ENCODE data around the gene DICER1.

Gene DICER1

GRCh38 chr14:95104911-95105310, 52.4 kb downstream of the DICER1 start:
- H2BK120ac ChIP-seq (ENCODE audit: low read depth, low read length), result no peak overlapping the region
- no peak overlapping the region for H2AFZ ChIP-seq (ENCODE audit: low read length)
- no peak overlapping the region for H3K4me3 ChIP-seq (ENCODE audit: low read length in 2 of 2)
- no peak overlapping the region for H4K8ac ChIP-seq (ENCODE audit: low read depth, low read length)
- no peak overlapping the region for H3K23ac ChIP-seq (ENCODE audit: low read depth, low read length, poor library complexity)
- H2BK12ac ChIP-seq (ENCODE audit: low read length), result no peak overlapping the region
- H3K4me2 ChIP-seq (ENCODE audit: insufficient read depth, low read length, poor library complexity, severe bottlenecking), result no peak overlapping the region
- H3K9me3 ChIP-seq (replicated peaks in 1 of 2; ENCODE audit: control insufficient read depth in 2 of 2, insufficient read depth in 1 of 2, low read depth in 1 of 2, low read length in 2 of 2), result no peaks in the 10 kb centered on the region
- no peak for DNase-seq (ENCODE audit: low spot score)
- H2BK5ac ChIP-seq (ENCODE audit: low read length), result no peak overlapping the region
- no peak overlapping the region for H3K27ac ChIP-seq (replicated peaks; ENCODE audit: low read length)
- H3K4ac ChIP-seq (ENCODE audit: low read length), result no peak overlapping the region
- no peak overlapping the region for H4K91ac ChIP-seq (ENCODE audit: low read depth, low read length, poor library complexity)
- no CpG with 5 or more reads among the region's 5 CpGs for WGBS, 2 donors (ENCODE audit: extremely low coverage in 2 of 2, insufficient read length in 2 of 2, insufficient replicate concordance in 1 of 2)
- no peak overlapping the region for H2AK5ac ChIP-seq (ENCODE audit: low read depth, low read length)
- H3K4me1 ChIP-seq (ENCODE audit: control insufficient read depth in 2 of 2, insufficient read depth in 1 of 2, low read depth in 1 of 2, low read length in 2 of 2), result peaks cover 0 to 4% of the 10 kb centered on the region in 2 donors
- peaks cover 38 to 99% of the 10 kb centered on the region in 2 donors for H3K36me3 ChIP-seq (replicated peaks in 1 of 2; ENCODE audit: control insufficient read depth in 2 of 2, insufficient read depth in 2 of 2, low read length in 2 of 2)
- no peaks in the 10 kb centered on the region for H3K27me3 ChIP-seq (ENCODE audit: control insufficient read depth in 3 of 3, insufficient read depth in 3 of 3, low read depth in 1 of 3, low read length in 3 of 3)
- no peak overlapping the region for H2BK15ac ChIP-seq (ENCODE audit: low read length)
- H3K79me1 ChIP-seq (ENCODE audit: low read depth, low read length), result no peaks in the 10 kb centered on the region
- no peak overlapping the region for H3K18ac ChIP-seq (ENCODE audit: low read length)
- H3K14ac ChIP-seq (ENCODE audit: low read length), result no peak overlapping the region
- H3K9ac ChIP-seq (ENCODE audit: low read depth, low read length, poor library complexity), result no peak overlapping the region

- H3K4me2 ChIP-seq (ENCODE audit: insufficient read depth, low read length, poor library complexity, severe bottlenecking), result no peak overlapping the region
- H3K79me1 ChIP-seq (ENCODE audit: low read depth, low read length), result no peaks in the 10 kb centered on the region
- no peak overlapping the region for H2AFZ ChIP-seq (ENCODE audit: low read length)
- H2BK12ac ChIP-seq (ENCODE audit: low read length), result no peak overlapping the region
- WGBS, 2 donors (ENCODE audit: extremely low coverage in 2 of 2, insufficient read length in 2 of 2, insufficient replicate concordance in 1 of 2), result no CpG with 5 or more reads among the region's 5 CpGs
- no peak overlapping the region for H4K91ac ChIP-seq (ENCODE audit: low read depth, low read length, poor library complexity)
- no peak overlapping the region for H3K4me3 ChIP-seq (ENCODE audit: low read length in 2 of 2)
- no peak overlapping the region for H3K14ac ChIP-seq (ENCODE audit: low read length)
- no peak overlapping the region for H2BK5ac ChIP-seq (ENCODE audit: low read length)
- peaks cover 30 to 92% of the 10 kb centered on the region in 2 donors for H3K36me3 ChIP-seq (replicated peaks in 1 of 2; ENCODE audit: control insufficient read depth in 2 of 2, insufficient read depth in 2 of 2, low read length in 2 of 2)
- H4K8ac ChIP-seq (ENCODE audit: low read depth, low read length), result no peak overlapping the region
- H3K9me3 ChIP-seq (replicated peaks in 1 of 2; ENCODE audit: control insufficient read depth in 2 of 2, insufficient read depth in 1 of 2, low read depth in 1 of 2, low read length in 2 of 2), result no peaks in the 10 kb centered on the region
- H2BK120ac ChIP-seq (ENCODE audit: low read depth, low read length), result no peak overlapping the region
- no peaks in the 10 kb centered on the region for H3K27me3 ChIP-seq (ENCODE audit: control insufficient read depth in 3 of 3, insufficient read depth in 3 of 3, low read depth in 1 of 3, low read length in 3 of 3)
- H3K23ac ChIP-seq (ENCODE audit: low read depth, low read length, poor library complexity), result no peak overlapping the region
- peaks cover 0 to 6% of the 10 kb centered on the region in 2 donors for H3K4me1 ChIP-seq (ENCODE audit: control insufficient read depth in 2 of 2, insufficient read depth in 1 of 2, low read depth in 1 of 2, low read length in 2 of 2)
- H2AK5ac ChIP-seq (ENCODE audit: low read depth, low read length), result no peak overlapping the region
- no peak overlapping the region for H3K18ac ChIP-seq (ENCODE audit: low read length)
- no peak for DNase-seq (ENCODE audit: low spot score)
- H2BK15ac ChIP-seq (ENCODE audit: low read length), result no peak overlapping the region
- no peak overlapping the region for H3K4ac ChIP-seq (ENCODE audit: low read length)
- no peak overlapping the region for H3K27ac ChIP-seq (replicated peaks; ENCODE audit: low read length)
- H3K9ac ChIP-seq (ENCODE audit: low read depth, low read length, poor library complexity), result no peak overlapping the region
Observed at GRCh38 chr14:95102680-95103044, 54.7 kb downstream of the DICER1 start.

DNA sequence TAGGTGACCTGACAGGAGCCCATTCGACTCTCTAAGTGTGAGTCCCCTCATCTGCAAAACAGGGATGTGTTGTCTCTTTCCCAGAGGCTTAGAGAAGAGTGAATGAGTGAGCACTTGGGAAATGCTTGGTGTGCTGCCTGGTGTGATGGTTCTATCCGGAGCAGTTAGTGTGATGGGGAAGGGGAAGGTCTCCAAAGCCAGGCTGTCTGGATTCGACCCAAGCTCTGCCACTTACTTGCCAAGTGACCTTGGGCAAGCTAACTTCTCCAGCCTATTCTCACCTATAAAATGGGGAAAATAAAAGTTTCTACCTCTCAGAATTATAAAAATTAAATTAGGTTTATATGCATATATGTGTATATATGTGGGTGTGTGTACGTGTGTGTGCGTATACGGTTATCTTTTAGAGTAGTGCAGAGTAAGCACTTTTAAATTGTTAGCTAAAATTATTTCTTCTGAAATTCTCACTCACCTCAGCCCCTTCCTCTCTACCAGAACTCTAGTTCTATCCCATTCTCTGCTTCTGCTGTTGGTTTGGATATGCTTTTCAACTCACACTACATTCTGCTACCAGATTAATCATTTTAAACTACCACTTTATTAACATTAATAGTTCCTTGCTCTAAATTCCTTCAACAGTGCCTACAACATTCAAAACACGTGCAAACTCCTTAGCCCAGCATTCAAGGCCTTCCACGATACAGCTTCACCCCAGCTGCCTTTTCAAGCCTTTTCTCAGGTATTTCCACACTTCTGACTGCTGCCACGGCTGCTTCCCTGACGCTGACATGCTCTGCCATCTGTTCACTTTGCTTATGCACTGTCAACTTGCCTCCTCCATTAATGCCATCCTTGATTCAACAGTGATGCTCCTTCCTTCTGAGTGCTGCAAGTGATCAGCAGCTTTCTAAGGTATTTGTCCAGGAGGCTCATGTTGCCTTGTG, 55.3 kb downstream of the DICER1 start:
- H3K23ac ChIP-seq (ENCODE audit: low read depth, low read length, poor library complexity), result no peak overlapping the region
- no peaks in the 10 kb centered on the region for H3K79me1 ChIP-seq (ENCODE audit: low read depth, low read length)
- no peak overlapping the region for H2BK12ac ChIP-seq (ENCODE audit: low read length)
- H3K27me3 ChIP-seq (ENCODE audit: control insufficient read depth in 3 of 3, insufficient read depth in 3 of 3, low read depth in 1 of 3, low read length in 3 of 3), result no peaks in the 10 kb centered on the region
- H2BK5ac ChIP-seq (ENCODE audit: low read length), result no peak overlapping the region
- WGBS, 2 donors (ENCODE audit: extremely low coverage in 2 of 2, insufficient read length in 2 of 2, insufficient replicate concordance in 1 of 2), result 100% methylated on average over 1 of the region's 10 CpGs; no CpG with 5 or more reads in 1 of the 2 donors
- no peak overlapping the region for H3K4ac ChIP-seq (ENCODE audit: low read length)
- no peak overlapping the region for H3K4me2 ChIP-seq (ENCODE audit: insufficient read depth, low read length, poor library complexity, severe bottlenecking)
- H4K91ac ChIP-seq (ENCODE audit: low read depth, low read length, poor library complexity), result no peak overlapping the region
- no peak overlapping the region for H4K8ac ChIP-seq (ENCODE audit: low read depth, low read length)
- no peak overlapping the region for H3K14ac ChIP-seq (ENCODE audit: low read length)
- H2BK120ac ChIP-seq (ENCODE audit: low read depth, low read length), result no peak overlapping the region
- H3K27ac ChIP-seq (replicated peaks; ENCODE audit: low read length), result peak overlapping the region; percentile 3
- no peak overlapping the region for H2AK5ac ChIP-seq (ENCODE audit: low read depth, low read length)
- no peak for DNase-seq (ENCODE audit: low spot score)
- H3K4me3 ChIP-seq (ENCODE audit: low read length in 2 of 2), result no peak overlapping the region
- H3K4me1 ChIP-seq (ENCODE audit: control insufficient read depth in 2 of 2, insufficient read depth in 1 of 2, low read depth in 1 of 2, low read length in 2 of 2), result peaks cover 0 to 6% of the 10 kb centered on the region in 2 donors
- H2BK15ac ChIP-seq (ENCODE audit: low read length), result no peak overlapping the region
- no peak overlapping the region for H3K18ac ChIP-seq (ENCODE audit: low read length)
- H2AFZ ChIP-seq (ENCODE audit: low read length), result no peak overlapping the region
- H3K9ac ChIP-seq (ENCODE audit: low read depth, low read length, poor library complexity), result no peak overlapping the region
- H3K9me3 ChIP-seq (replicated peaks in 1 of 2; ENCODE audit: control insufficient read depth in 2 of 2, insufficient read depth in 1 of 2, low read depth in 1 of 2, low read length in 2 of 2), result no peaks in the 10 kb centered on the region
- peaks cover 28 to 85% of the 10 kb centered on the region in 2 donors for H3K36me3 ChIP-seq (replicated peaks in 1 of 2; ENCODE audit: control insufficient read depth in 2 of 2, insufficient read depth in 2 of 2, low read length in 2 of 2)

GRCh38 chr14:95098984-95099599, 58.2 kb downstream of the DICER1 start:
- H4K8ac ChIP-seq (ENCODE audit: low read depth, low read length), result no peak overlapping the region
- DNase-seq (ENCODE audit: low spot score), result peak; percentile 48
- no peak overlapping the region for H2BK5ac ChIP-seq (ENCODE audit: low read length)
- H2BK120ac ChIP-seq (ENCODE audit: low read depth, low read length), result no peak overlapping the region
- H3K4ac ChIP-seq (ENCODE audit: low read length), result no peak overlapping the region
- no peaks in the 10 kb centered on the region for H3K9me3 ChIP-seq (replicated peaks in 1 of 2; ENCODE audit: control insufficient read depth in 2 of 2, insufficient read depth in 1 of 2, low read depth in 1 of 2, low read length in 2 of 2)
- peaks cover 13 to 17% of the 10 kb centered on the region in 2 donors for H3K4me1 ChIP-seq (ENCODE audit: control insufficient read depth in 2 of 2, insufficient read depth in 1 of 2, low read depth in 1 of 2, low read length in 2 of 2)
- H3K9ac ChIP-seq (ENCODE audit: low read depth, low read length, poor library complexity), result no peak overlapping the region
- no peak overlapping the region for H3K18ac ChIP-seq (ENCODE audit: low read length)
- no peaks in the 10 kb centered on the region for H3K27me3 ChIP-seq (ENCODE audit: control insufficient read depth in 3 of 3, insufficient read depth in 3 of 3, low read depth in 1 of 3, low read length in 3 of 3)
- H2BK15ac ChIP-seq (ENCODE audit: low read length), result no peak overlapping the region
- WGBS, 2 donors (ENCODE audit: extremely low coverage in 2 of 2, insufficient read length in 2 of 2, insufficient replicate concordance in 1 of 2), result no CpG with 5 or more reads among the region's 3 CpGs
- H3K14ac ChIP-seq (ENCODE audit: low read length), result no peak overlapping the region
- peaks cover 18 to 72% of the 10 kb centered on the region in 2 donors for H3K36me3 ChIP-seq (replicated peaks in 1 of 2; ENCODE audit: control insufficient read depth in 2 of 2, insufficient read depth in 2 of 2, low read length in 2 of 2)
- no peak overlapping the region for H3K23ac ChIP-seq (ENCODE audit: low read depth, low read length, poor library complexity)
- H3K4me3 ChIP-seq (ENCODE audit: low read length in 2 of 2), result no peak overlapping the region
- H2AFZ ChIP-seq (ENCODE audit: low read length), result no peak overlapping the region
- H3K79me1 ChIP-seq (ENCODE audit: low read depth, low read length), result no peaks in the 10 kb centered on the region
- H2BK12ac ChIP-seq (ENCODE audit: low read length), result no peak overlapping the region
- no peak overlapping the region for H4K91ac ChIP-seq (ENCODE audit: low read depth, low read length, poor library complexity)
- H2AK5ac ChIP-seq (ENCODE audit: low read depth, low read length), result no peak overlapping the region
- H3K27ac ChIP-seq (replicated peaks; ENCODE audit: low read length), result no peak overlapping the region
- no peak overlapping the region for H3K4me2 ChIP-seq (ENCODE audit: insufficient read depth, low read length, poor library complexity, severe bottlenecking)

Measured in neuronal stem cell (in vitro differentiated cells).